Measurements from ENCODE around the gene ABCA1. TPM values are rescaled to one million over a fixed set of nuclear protein-coding genes. Genes with fewer than 3 reads are reported as not detected.

Gene ABCA1
- total RNA-seq, 2 donors from 2014 or later, result 21.6 to 34.8 TPM

GRCh38 chr9:104860263-104860662 lies 67.7 kb downstream of the ABCA1 start:
- Histone ChIP-seq H3K36me3 (ENCODE audit: control insufficient read depth, insufficient read depth, low read length) (peaks cover 69% of the 10 kb centered on the region), H3K27ac (ENCODE audit: low read depth, low read length) (no peak overlapping the region), H3K27me3 (ENCODE audit: control insufficient read depth, insufficient read depth, low read length, poor library complexity, severe bottlenecking) (no peaks in the 10 kb centered on the region), H3K4me3 (ENCODE audit: low read length) (no peak overlapping the region), H3K9ac (ENCODE audit: extremely low read depth, low read length, poor library complexity, severe bottlenecking) (no peak overlapping the region), H3K9me3 (ENCODE audit: control insufficient read depth, low read length) (no peaks in the 10 kb centered on the region), H3K4me1 (ENCODE audit: control insufficient read depth, insufficient read depth, low read length) (peaks cover 3% of the 10 kb centered on the region)
- Mint-ChIP-seq H3K27ac (no peak overlapping the region), H3K36me3 (ENCODE audit: low read depth) (peaks cover 31% of the 10 kb centered on the region), H3K9me3 (no peaks in the 10 kb centered on the region), H3K4me1 (peaks cover 40% of the 10 kb centered on the region), H3K27me3 (ENCODE audit: insufficient read depth) (no peaks in the 10 kb centered on the region), H3K4me3 (no peak overlapping the region)
- DNase-seq, result no peak
- 92 to 94% methylated on average over 2 of the region's 2 CpGs for WGBS, 2 experiments (ENCODE audit: insufficient coverage in 1 of 2, insufficient read length in 1 of 2)
- TF ChIP-seq CTCF (conservative IDR thresholded peaks at IDR 0.05), result no peak

DNA sequence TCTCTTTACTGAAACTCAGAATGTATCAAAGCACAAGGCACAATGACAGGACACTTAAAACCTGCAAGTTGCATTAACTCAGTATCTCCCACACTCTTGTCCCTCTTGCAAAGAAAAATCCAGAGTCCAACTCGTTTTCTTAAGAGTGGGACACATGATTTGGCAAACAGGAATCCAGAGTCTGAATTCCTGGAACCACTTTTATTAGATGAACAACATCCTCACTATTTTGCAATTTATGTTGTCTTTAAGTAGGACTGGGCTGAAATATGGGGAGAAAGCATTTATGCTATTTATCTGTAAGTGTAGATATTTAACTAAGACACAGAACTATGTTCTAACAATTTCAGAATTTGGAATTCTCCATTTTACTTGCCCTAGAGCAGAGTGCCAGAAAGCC lies 69.1 kb downstream of the ABCA1 start:
- H3K27me3 ChIP-seq (ENCODE audit: control insufficient read depth, insufficient read depth, low read length, poor library complexity, severe bottlenecking), result no peaks in the 10 kb centered on the region
- Mint-ChIP-seq H3K27me3 (ENCODE audit: insufficient read depth) (no peaks in the 10 kb centered on the region), H3K4me3 (no peak overlapping the region), H3K27ac (no peak overlapping the region), H3K36me3 (ENCODE audit: low read depth) (peaks cover 40% of the 10 kb centered on the region), H3K4me1 (peaks cover 38% of the 10 kb centered on the region), H3K9me3 (no peaks in the 10 kb centered on the region)
- no peak for TF ChIP-seq CTCF (conservative IDR thresholded peaks at IDR 0.05)
- H3K9me3 ChIP-seq (ENCODE audit: control insufficient read depth, low read length), result no peaks in the 10 kb centered on the region
- no peak overlapping the region for H3K9ac ChIP-seq (ENCODE audit: extremely low read depth, low read length, poor library complexity, severe bottlenecking)
- H3K4me1 ChIP-seq (ENCODE audit: control insufficient read depth, insufficient read depth, low read length), result peaks cover 3% of the 10 kb centered on the region
- DNase-seq, result no peak
- no peak overlapping the region for H3K4me3 ChIP-seq (ENCODE audit: low read length)
- WGBS, 2 experiments (ENCODE audit: insufficient coverage in 1 of 2, insufficient read length in 1 of 2), result 72 to 80% methylated on average over 1 of the region's 1 CpG
- peaks cover 74% of the 10 kb centered on the region for H3K36me3 ChIP-seq (ENCODE audit: control insufficient read depth, insufficient read depth, low read length)
- H3K27ac ChIP-seq (ENCODE audit: low read depth, low read length), result no peak overlapping the region

DNA sequence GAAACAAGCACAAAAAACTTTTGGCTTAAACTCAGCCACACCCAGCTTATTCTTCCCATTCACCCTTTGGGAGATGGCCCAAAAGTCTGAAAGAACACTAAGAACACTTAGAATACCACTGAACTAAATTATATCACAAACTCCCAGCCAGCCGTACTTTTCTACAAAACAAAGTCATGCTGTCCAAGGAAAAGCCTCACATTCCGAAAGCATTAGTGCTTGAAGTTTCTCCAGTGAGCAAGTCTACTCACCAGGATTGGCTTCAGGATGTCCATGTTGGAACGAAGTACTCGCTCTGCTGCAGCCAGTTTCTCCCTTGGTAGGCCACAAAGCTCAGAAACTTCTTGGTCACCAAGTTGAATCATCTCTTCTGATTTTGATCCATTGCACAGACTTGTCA lies 69.7 kb downstream of the ABCA1 start:
- Mint-ChIP-seq H3K36me3 (ENCODE audit: low read depth) (peaks cover 43% of the 10 kb centered on the region), H3K27me3 (ENCODE audit: insufficient read depth) (no peaks in the 10 kb centered on the region), H3K27ac (no peak overlapping the region), H3K9me3 (no peaks in the 10 kb centered on the region), H3K4me3 (no peak overlapping the region), H3K4me1 (peaks cover 34% of the 10 kb centered on the region)
- H3K27me3 ChIP-seq (ENCODE audit: control insufficient read depth, insufficient read depth, low read length, poor library complexity, severe bottlenecking), result no peaks in the 10 kb centered on the region
- 95 to 96% methylated on average over 4 of the region's 4 CpGs for WGBS, 2 experiments (ENCODE audit: insufficient coverage in 1 of 2, insufficient read length in 1 of 2)
- H3K36me3 ChIP-seq (ENCODE audit: control insufficient read depth, insufficient read depth, low read length), result peaks cover 80% of the 10 kb centered on the region
- no peak overlapping the region for H3K27ac ChIP-seq (ENCODE audit: low read depth, low read length)
- no peaks in the 10 kb centered on the region for H3K9me3 ChIP-seq (ENCODE audit: control insufficient read depth, low read length)
- H3K4me3 ChIP-seq (ENCODE audit: low read length), result no peak overlapping the region
- no peak for TF ChIP-seq CTCF (conservative IDR thresholded peaks at IDR 0.05)
- no peak for DNase-seq
- H3K4me1 ChIP-seq (ENCODE audit: control insufficient read depth, insufficient read depth, low read length), result no peaks in the 10 kb centered on the region
- H3K9ac ChIP-seq (ENCODE audit: extremely low read depth, low read length, poor library complexity, severe bottlenecking), result no peak overlapping the region
